Fibroblast of lung (primary cell): ENCODE measurements around the gene RUFY2. TPM values are rescaled to one million over a fixed set of nuclear protein-coding genes. Genes with fewer than 3 reads are reported as not detected.

ENCODE experiments used
- DNase-seq, 2 donors: peaks; one replicate each; pipeline versions ENCODE4 v3.0.0 to v3.0.0-alpha.2; 2010; ENCODE audit warnings: low read depth in 2 of 2
- H2AFZ ChIP-seq: 2 replicates; pipeline ENCODE4 v1.5.1; 2012; ENCODE audit warnings: low read length, control low read depth, inconsistent platforms
- H3K27ac ChIP-seq: 2 replicates; pipeline ENCODE4 v1.5.1; 2011; ENCODE audit warnings: low read length, control low read depth; ENCODE audit not compliant: insufficient read depth
- H3K27me3 ChIP-seq: 2 replicates; pipeline ENCODE4 v1.5.1; 2011; ENCODE audit warnings: mild to moderate bottlenecking, low read length; ENCODE audit not compliant: control insufficient read depth, insufficient read depth
- H3K36me3 ChIP-seq: 2 replicates; pipeline ENCODE4 v1.5.1; 2011; ENCODE audit warnings: low read length; ENCODE audit not compliant: control insufficient read depth, insufficient read depth
- H3K4me1 ChIP-seq: 2 replicates; pipeline ENCODE4 v1.5.1; 2011; ENCODE audit warnings: low read length; ENCODE audit not compliant: control insufficient read depth, insufficient read depth; ENCODE audit errors: extremely low read depth
- H3K4me2 ChIP-seq: 2 replicates; pipeline ENCODE4 v1.5.1; 2011; ENCODE audit warnings: low read length, control low read depth; ENCODE audit not compliant: insufficient read depth; ENCODE audit errors: extremely low read depth
- H3K4me3 ChIP-seq, 4 experiments: fragments of 200-600 bp in 1 of 4; sonication (generic) in 1 of 4; replicated peaks in 1 of 4; 2 replicates each; pipeline ENCODE4 v1.5.1; 2011 to 2016; ENCODE audit warnings: low read length in 4 of 4, low read depth in 3 of 4, mild to moderate bottlenecking in 3 of 4, control low read depth in 2 of 4, inconsistent platforms in 1 of 4, mixed read lengths in 1 of 4; ENCODE audit not compliant: insufficient read depth in 1 of 4; ENCODE audit errors: control extremely low read depth in 1 of 4
- H3K79me2 ChIP-seq: 2 replicates; pipeline ENCODE4 v1.5.1; 2012; ENCODE audit warnings: mild to moderate bottlenecking, low read length, inconsistent platforms; ENCODE audit not compliant: control insufficient read depth, insufficient read depth
- H3K9ac ChIP-seq: 2 replicates; pipeline ENCODE4 v1.5.1; 2011; ENCODE audit warnings: mild to moderate bottlenecking, low read length, control low read depth; ENCODE audit not compliant: insufficient read depth
- H3K9me3 ChIP-seq: 2 replicates; pipeline ENCODE4 v1.5.1; 2012; ENCODE audit warnings: low read depth, low read length; ENCODE audit not compliant: control insufficient read depth, insufficient read depth
- H4K20me1 ChIP-seq: 2 replicates; pipeline ENCODE4 v1.5.1; 2011; ENCODE audit warnings: low read length; ENCODE audit not compliant: control insufficient read depth, insufficient read depth; ENCODE audit errors: extremely low read depth
- CTCF ChIP-seq, 2 donors: IDR thresholded peaks in 1 of 2; conservative IDR thresholded peaks in 1 of 2; 1 replicate in 1 of 2; 2 replicates in 1 of 2; pipeline ENCODE4 v1.5.1; 2011 to 2012; ENCODE audit warnings: low read length in 2 of 2, control low read depth in 1 of 2, inconsistent platforms in 1 of 2, low read depth in 1 of 2, mild to moderate bottlenecking in 1 of 2
- EZH2 ChIP-seq: IDR thresholded peaks from 2 replicates; pipeline ENCODE4 v1.5.1; 2012; ENCODE audit warnings: low read length, control low read depth, mild to moderate bottlenecking; ENCODE audit errors: missing control alignments
- polyA plus RNA-seq, 2 donors: library from polyadenylated mRNA; depleted of rRNA in 1 of 2; stranded (reverse) in 1 of 2; unstranded in 1 of 2; fragments of >200 nt; gene quantifications; 2 replicates each; pipeline ENCODE4 v1.2.1, GENCODE V29; 2011 to 2012; ENCODE audit warnings: missing spikeins in 1 of 2
- total RNA-seq: library from RNA; depleted of rRNA; stranded (reverse); fragments of >200 nt; gene quantifications from 2 replicates; pipeline ENCODE4 v1.2.1, GENCODE V29; 2014

The RUFY2 gene
- total and polyA plus RNA-seq, 2 donors (not counting 1 experiment from before 2014, with no cell fraction given), result 18.4 to 25.9 TPM

GRCh38 chr10:68423522-68423921 lies 16.4 kb upstream of the RUFY2 start:
- no peak overlapping the region for H2AFZ ChIP-seq
- no peak for DNase-seq
- no peak overlapping the region for H3K4me3 ChIP-seq
- no peak overlapping the region for H3K27ac ChIP-seq
- TF ChIP-seq EZH2 (no peak), CTCF (conservative IDR thresholded peaks at IDR 0.05 in 1 of 2, IDR thresholded peaks at IDR 0.05 in 1 of 2; ENCODE audit: low read depth in 1 of 2, low read length in 2 of 2) (no peak)
- no peak overlapping the region for H3K4me2 ChIP-seq
- no peaks in the 10 kb centered on the region for H4K20me1 ChIP-seq
- H3K79me2 ChIP-seq, result no peaks in the 10 kb centered on the region
- H3K4me1 ChIP-seq, result no peaks in the 10 kb centered on the region
- H3K9ac ChIP-seq, result no peak overlapping the region
- no peaks in the 10 kb centered on the region for H3K36me3 ChIP-seq
- no peaks in the 10 kb centered on the region for H3K27me3 ChIP-seq
- no peaks in the 10 kb centered on the region for H3K9me3 ChIP-seq

GRCh38 chr10:68419376-68419775 lies 12.3 kb upstream of the RUFY2 start:
- Histone ChIP-seq H3K27me3 (no peaks in the 10 kb centered on the region), H3K4me1 (no peaks in the 10 kb centered on the region), H3K27ac (no peak overlapping the region), H3K36me3 (no peaks in the 10 kb centered on the region), H2AFZ (no peak overlapping the region), H3K4me3 (no peak overlapping the region), H3K4me2 (no peak overlapping the region), H3K9ac (no peak overlapping the region), H3K79me2 (no peaks in the 10 kb centered on the region), H4K20me1 (no peaks in the 10 kb centered on the region), H3K9me3 (no peaks in the 10 kb centered on the region)
- no peak for TF ChIP-seq CTCF (conservative IDR thresholded peaks at IDR 0.05 in 1 of 2, IDR thresholded peaks at IDR 0.05 in 1 of 2; ENCODE audit: low read depth in 1 of 2, low read length in 2 of 2)
- TF ChIP-seq EZH2, result no peak
- no peak for DNase-seq

- Histone ChIP-seq H3K9ac (no peak overlapping the region), H3K9me3 (no peaks in the 10 kb centered on the region), H3K4me1 (no peaks in the 10 kb centered on the region), H4K20me1 (peaks cover 3% of the 10 kb centered on the region), H3K79me2 (peaks cover 29% of the 10 kb centered on the region), H3K4me3 (no peak overlapping the region), H3K4me2 (no peak overlapping the region), H2AFZ (no peak overlapping the region), H3K27ac (no peak overlapping the region), H3K36me3 (no peaks in the 10 kb centered on the region), H3K27me3 (no peaks in the 10 kb centered on the region)
- no peak for TF ChIP-seq CTCF (conservative IDR thresholded peaks at IDR 0.05 in 1 of 2, IDR thresholded peaks at IDR 0.05 in 1 of 2; ENCODE audit: low read depth in 1 of 2, low read length in 2 of 2)
- TF ChIP-seq EZH2, result no peak
- DNase-seq, result no peak
Measured at GRCh38 chr10:68408898-68409518, 1.9 kb upstream of the RUFY2 start.
